ENCODE data around the gene FXR2.

FXR2 gene

DNA sequence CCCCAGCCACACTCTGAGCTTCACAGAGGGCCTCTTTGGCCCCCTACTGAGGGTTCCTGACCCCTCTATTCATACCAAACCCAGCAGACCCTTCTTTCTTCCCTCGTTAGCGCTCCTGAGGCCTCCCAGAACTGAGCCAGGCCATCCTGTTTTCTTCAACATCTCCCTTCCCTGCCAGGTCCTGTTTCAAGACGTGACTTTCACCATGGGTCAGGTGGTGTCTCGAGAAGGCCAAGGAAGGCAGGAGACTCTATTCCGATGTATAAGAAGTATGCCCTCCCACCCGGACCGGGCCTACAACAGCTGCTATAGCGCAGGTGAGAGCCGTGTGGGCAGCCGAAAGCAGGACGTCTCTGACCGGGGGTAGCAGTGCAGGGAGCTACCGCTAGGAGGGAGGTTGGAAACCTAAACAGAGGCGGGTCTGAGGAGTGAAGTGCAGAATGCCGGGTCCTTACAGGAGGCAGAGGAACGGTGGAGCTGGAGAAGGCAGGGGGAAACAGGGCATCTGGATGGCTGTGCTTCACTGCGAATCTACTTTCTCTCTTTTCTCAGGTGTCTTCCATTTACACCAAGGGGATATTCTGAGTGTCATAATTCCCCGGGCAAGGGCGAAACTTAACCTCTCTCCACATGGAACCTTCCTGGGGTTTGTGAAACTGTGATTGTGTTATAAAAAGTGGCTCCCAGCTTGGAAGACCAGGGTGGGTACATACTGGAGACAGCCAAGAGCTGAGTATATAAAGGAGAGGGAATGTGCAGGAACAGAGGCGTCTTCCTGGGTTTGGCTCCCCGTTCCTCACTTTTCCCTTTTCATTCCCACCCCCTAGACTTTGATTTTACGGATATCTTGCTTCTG, 54.3 kb downstream of the FXR2 start:
- H2AK5ac ChIP-seq (ENCODE audit: low read depth, low read length), result no peak overlapping the region
- H3K4me3 ChIP-seq (ENCODE audit: low read length in 2 of 2), result peak overlapping the region in 1 of 2 donors; percentile 86
- H3K9ac ChIP-seq (ENCODE audit: low read depth, low read length, poor library complexity), result no peak overlapping the region
- H3K14ac ChIP-seq (ENCODE audit: low read length), result no peak overlapping the region
- no peak overlapping the region for H2BK120ac ChIP-seq (ENCODE audit: low read depth, low read length)
- no peak overlapping the region for H2BK5ac ChIP-seq (ENCODE audit: low read length)
- H2BK15ac ChIP-seq (ENCODE audit: low read length), result no peak overlapping the region
- peak overlapping the region; percentile 95 for H3K4me2 ChIP-seq (ENCODE audit: insufficient read depth, low read length, poor library complexity, severe bottlenecking)
- H3K27me3 ChIP-seq (ENCODE audit: control insufficient read depth in 3 of 3, insufficient read depth in 3 of 3, low read depth in 1 of 3, low read length in 3 of 3), result no peaks in the 10 kb centered on the region
- H3K4ac ChIP-seq (ENCODE audit: low read length), result no peak overlapping the region
- H4K8ac ChIP-seq (ENCODE audit: low read depth, low read length), result no peak overlapping the region
- peaks cover 24 to 25% of the 10 kb centered on the region in 2 donors for H3K4me1 ChIP-seq (ENCODE audit: control insufficient read depth in 2 of 2, insufficient read depth in 1 of 2, low read depth in 1 of 2, low read length in 2 of 2)
- no peaks in the 10 kb centered on the region for H3K9me3 ChIP-seq (replicated peaks in 1 of 2; ENCODE audit: control insufficient read depth in 2 of 2, insufficient read depth in 1 of 2, low read depth in 1 of 2, low read length in 2 of 2)
- peaks cover 7% of the 10 kb centered on the region for H3K79me1 ChIP-seq (ENCODE audit: low read depth, low read length)
- H2AFZ ChIP-seq (ENCODE audit: low read length), result peak overlapping the region; percentile 94
- no peak overlapping the region for H3K18ac ChIP-seq (ENCODE audit: low read length)
- H3K23ac ChIP-seq (ENCODE audit: low read depth, low read length, poor library complexity), result no peak overlapping the region
- DNase-seq (ENCODE audit: low spot score), result peak; percentile 67
- no peak overlapping the region for H4K91ac ChIP-seq (ENCODE audit: low read depth, low read length, poor library complexity)
- peak overlapping the region; percentile 21 for H3K27ac ChIP-seq (replicated peaks; ENCODE audit: low read length)
- H3K36me3 ChIP-seq (replicated peaks in 1 of 2; ENCODE audit: control insufficient read depth in 2 of 2, insufficient read depth in 2 of 2, low read length in 2 of 2), result peaks cover 15 to 22% of the 10 kb centered on the region in 2 donors
- no CpG with 5 or more reads among the region's 22 CpGs for WGBS, 2 donors (ENCODE audit: extremely low coverage in 2 of 2, insufficient read length in 2 of 2, insufficient replicate concordance in 1 of 2)
- no peak overlapping the region for H2BK12ac ChIP-seq (ENCODE audit: low read length)

GRCh38 chr17:7559320-7560171, 55.2 kb downstream of the FXR2 start:
- Histone ChIP-seq H4K91ac (ENCODE audit: low read depth, low read length, poor library complexity) (no peak overlapping the region), H2BK120ac (ENCODE audit: low read depth, low read length) (no peak overlapping the region), H3K4me2 (ENCODE audit: insufficient read depth, low read length, poor library complexity, severe bottlenecking) (no peak overlapping the region), H2AFZ (ENCODE audit: low read length) (peak overlapping the region; percentile 94), H3K4me3 (ENCODE audit: low read length in 2 of 2) (no peak overlapping the region), H4K8ac (ENCODE audit: low read depth, low read length) (no peak overlapping the region), H3K18ac (ENCODE audit: low read length) (no peak overlapping the region), H2BK5ac (ENCODE audit: low read length) (no peak overlapping the region), H3K27ac (replicated peaks; ENCODE audit: low read length) (no peak overlapping the region), H2BK15ac (ENCODE audit: low read length) (peak overlapping the region; percentile 90), H3K14ac (ENCODE audit: low read length) (no peak overlapping the region), H3K9me3 (replicated peaks in 1 of 2; ENCODE audit: control insufficient read depth in 2 of 2, insufficient read depth in 1 of 2, low read depth in 1 of 2, low read length in 2 of 2) (no peaks in the 10 kb centered on the region), H2AK5ac (ENCODE audit: low read depth, low read length) (peak overlapping the region; percentile 58), H3K4ac (ENCODE audit: low read length) (no peak overlapping the region), H3K27me3 (ENCODE audit: control insufficient read depth in 3 of 3, insufficient read depth in 3 of 3, low read depth in 1 of 3, low read length in 3 of 3) (no peaks in the 10 kb centered on the region), H3K36me3 (replicated peaks in 1 of 2; ENCODE audit: control insufficient read depth in 2 of 2, insufficient read depth in 2 of 2, low read length in 2 of 2) (peaks cover 7 to 13% of the 10 kb centered on the region in 2 donors), H2BK12ac (ENCODE audit: low read length) (no peak overlapping the region), H3K79me1 (ENCODE audit: low read depth, low read length) (peaks cover 5% of the 10 kb centered on the region), H3K9ac (ENCODE audit: low read depth, low read length, poor library complexity) (no peak overlapping the region), H3K4me1 (ENCODE audit: control insufficient read depth in 2 of 2, insufficient read depth in 1 of 2, low read depth in 1 of 2, low read length in 2 of 2) (peaks cover 24 to 25% of the 10 kb centered on the region in 2 donors), H3K23ac (ENCODE audit: low read depth, low read length, poor library complexity) (no peak overlapping the region)
- DNase-seq (ENCODE audit: low spot score), result no peak
- no CpG with 5 or more reads among the region's 18 CpGs for WGBS, 2 donors (ENCODE audit: extremely low coverage in 2 of 2, insufficient read length in 2 of 2, insufficient replicate concordance in 1 of 2)

DNA sequence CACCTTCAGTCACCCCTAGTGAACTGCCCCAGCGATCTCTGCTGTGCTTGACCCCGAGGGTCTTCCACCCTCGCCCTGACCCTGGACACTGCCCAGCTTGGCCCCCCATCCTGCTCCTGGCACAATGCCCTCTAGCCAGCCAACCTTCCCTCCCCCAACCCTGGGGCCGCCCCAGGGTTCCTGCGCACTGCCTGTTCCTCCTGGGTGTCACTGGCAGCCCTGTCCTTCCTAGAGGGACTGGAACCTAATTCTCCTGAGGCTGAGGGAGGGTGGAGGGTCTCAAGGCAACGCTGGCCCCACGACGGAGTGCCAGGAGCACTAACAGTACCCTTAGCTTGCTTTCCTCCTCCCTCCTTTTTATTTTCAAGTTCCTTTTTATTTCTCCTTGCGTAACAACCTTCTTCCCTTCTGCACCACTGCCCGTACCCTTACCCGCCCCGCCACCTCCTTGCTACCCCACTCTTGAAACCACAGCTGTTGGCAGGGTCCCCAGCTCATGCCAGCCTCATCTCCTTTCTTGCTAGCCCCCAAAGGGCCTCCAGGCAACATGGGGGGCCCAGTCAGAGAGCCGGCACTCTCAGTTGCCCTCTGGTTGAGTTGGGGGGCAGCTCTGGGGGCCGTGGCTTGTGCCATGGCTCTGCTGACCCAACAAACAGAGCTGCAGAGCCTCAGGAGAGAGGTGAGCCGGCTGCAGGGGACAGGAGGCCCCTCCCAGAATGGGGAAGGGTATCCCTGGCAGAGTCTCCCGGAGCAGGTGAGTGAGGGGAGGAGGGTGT, 56.0 kb downstream of the FXR2 start, which contains the start of gene TNFSF13:
TSS of gene TNFSF13 (plus strand) at position 207 of the 776 bp plus-strand sequence. CDS start at position 497, 290 bp downstream.
- Histone ChIP-seq H3K4me1 (ENCODE audit: control insufficient read depth in 2 of 2, insufficient read depth in 1 of 2, low read depth in 1 of 2, low read length in 2 of 2) (peaks cover 24 to 25% of the 10 kb centered on the region in 2 donors), H3K27ac (replicated peaks; ENCODE audit: low read length) (no peak within 1 kb of the TSS), H2BK120ac (ENCODE audit: low read depth, low read length) (no peak within 1 kb of the TSS), H3K4me2 (ENCODE audit: insufficient read depth, low read length, poor library complexity, severe bottlenecking) (no peak within 1 kb of the TSS), H4K91ac (ENCODE audit: low read depth, low read length, poor library complexity) (no peak within 1 kb of the TSS), H4K8ac (ENCODE audit: low read depth, low read length) (peak within 1 kb of the TSS; percentile 29), H2BK5ac (ENCODE audit: low read length) (no peak within 1 kb of the TSS), H3K23ac (ENCODE audit: low read depth, low read length, poor library complexity) (no peak within 1 kb of the TSS), H3K14ac (ENCODE audit: low read length) (no peak within 1 kb of the TSS), H3K4me3 (ENCODE audit: low read length in 2 of 2) (no peak within 1 kb of the TSS), H2BK12ac (ENCODE audit: low read length) (peak within 1 kb of the TSS; percentile 30), H3K27me3 (ENCODE audit: control insufficient read depth in 3 of 3, insufficient read depth in 3 of 3, low read depth in 1 of 3, low read length in 3 of 3) (no peaks in the 10 kb centered on the region), H3K79me1 (ENCODE audit: low read depth, low read length) (peaks cover 5% of the 10 kb centered on the region), H3K18ac (ENCODE audit: low read length) (peak within 1 kb of the TSS; percentile 90), H2AK5ac (ENCODE audit: low read depth, low read length) (peak within 1 kb of the TSS; percentile 94), H2BK15ac (ENCODE audit: low read length) (peak within 1 kb of the TSS; percentile 92), H3K9ac (ENCODE audit: low read depth, low read length, poor library complexity) (peak within 1 kb of the TSS; percentile 30), H3K4ac (ENCODE audit: low read length) (no peak within 1 kb of the TSS), H2AFZ (ENCODE audit: low read length) (peak within 1 kb of the TSS; percentile 95), H3K36me3 (replicated peaks in 1 of 2; ENCODE audit: control insufficient read depth in 2 of 2, insufficient read depth in 2 of 2, low read length in 2 of 2) (peaks cover under 1 to 5% of the 10 kb centered on the region in 2 donors), H3K9me3 (replicated peaks in 1 of 2; ENCODE audit: control insufficient read depth in 2 of 2, insufficient read depth in 1 of 2, low read depth in 1 of 2, low read length in 2 of 2) (no peaks in the 10 kb centered on the region)
- no peak for DNase-seq (ENCODE audit: low spot score)
- no CpG with 5 or more reads among the region's 16 CpGs for WGBS, 2 donors (ENCODE audit: extremely low coverage in 2 of 2, insufficient read length in 2 of 2, insufficient replicate concordance in 1 of 2)

Measured in neuronal stem cell (in vitro differentiated cells).